ENCODE results near the gene TAGLN. TPM values are rescaled to one million over a fixed set of nuclear protein-coding genes. Genes with fewer than 3 reads are reported as not detected.

TAGLN gene
- total RNA-seq, 2 donors from 2014 or later = 442 to 1,859 TPM

- Histone ChIP-seq H3K36me3 (peaks cover 30% of the 10 kb centered on the region), H3K9me3 (no peaks in the 10 kb centered on the region), H3K4me1 (peaks cover 0 to 34% of the 10 kb centered on the region in 2 donors), H3K4me3 (peak within 1 kb of the TSS; percentile 67 to 97), H3K27me3 (no peaks in the 10 kb centered on the region), H3K27ac (peak within 1 kb of the TSS; percentile 97)
- TF ChIP-seq CTCF (IDR thresholded peaks at IDR 0.05) = peak; percentile 91 to 98
- DNase-seq (ENCODE audit: low spot score) = peak; percentile 79
Observed at GRCh38 chr11:117232092-117232878, 33.1 kb downstream of the TAGLN start, which contains the start of gene RNF214. Gene RNF214, plus strand, starts transcription at chr11:117232671. Its CDS starts 1,602 bp downstream, at chr11:117234273.

GRCh38 chr11:117232911-117233409 lies 33.8 kb downstream of the TAGLN start:
- no peak for TF ChIP-seq CTCF (IDR thresholded peaks at IDR 0.05)
- H3K4me3 ChIP-seq = peak overlapping the region; percentile 67 to 97
- peak; percentile 59 for DNase-seq (ENCODE audit: low spot score)
- H3K9me3 ChIP-seq = no peaks in the 10 kb centered on the region
- peak overlapping the region; percentile 97 for H3K27ac ChIP-seq
- peaks cover 0 to 34% of the 10 kb centered on the region in 2 donors for H3K4me1 ChIP-seq
- no peaks in the 10 kb centered on the region for H3K27me3 ChIP-seq
- H3K36me3 ChIP-seq = peaks cover 24% of the 10 kb centered on the region

- no peaks in the 10 kb centered on the region for H3K27me3 ChIP-seq
- no peak for TF ChIP-seq CTCF (IDR thresholded peaks at IDR 0.05)
- peaks cover 34% of the 10 kb centered on the region for H3K36me3 ChIP-seq
- H3K27ac ChIP-seq = no peak overlapping the region
- H3K4me1 ChIP-seq = peaks cover 0 to 13% of the 10 kb centered on the region in 2 donors
- H3K9me3 ChIP-seq = no peaks in the 10 kb centered on the region
- no peak overlapping the region for H3K4me3 ChIP-seq
- DNase-seq (ENCODE audit: low spot score) = peak; percentile 5
Observed at GRCh38 chr11:117238221-117238620, 39.1 kb downstream of the TAGLN start.

GRCh38 chr11:117239295-117239694 lies 40.1 kb downstream of the TAGLN start:
- TF ChIP-seq CTCF (IDR thresholded peaks at IDR 0.05) = no peak
- Histone ChIP-seq H3K4me3 (no peak overlapping the region), H3K9me3 (no peaks in the 10 kb centered on the region), H3K36me3 (peaks cover 42% of the 10 kb centered on the region), H3K27ac (no peak overlapping the region), H3K4me1 (peaks cover 0 to 2% of the 10 kb centered on the region in 2 donors), H3K27me3 (no peaks in the 10 kb centered on the region)
- no peak for DNase-seq (ENCODE audit: low spot score)

DNA sequence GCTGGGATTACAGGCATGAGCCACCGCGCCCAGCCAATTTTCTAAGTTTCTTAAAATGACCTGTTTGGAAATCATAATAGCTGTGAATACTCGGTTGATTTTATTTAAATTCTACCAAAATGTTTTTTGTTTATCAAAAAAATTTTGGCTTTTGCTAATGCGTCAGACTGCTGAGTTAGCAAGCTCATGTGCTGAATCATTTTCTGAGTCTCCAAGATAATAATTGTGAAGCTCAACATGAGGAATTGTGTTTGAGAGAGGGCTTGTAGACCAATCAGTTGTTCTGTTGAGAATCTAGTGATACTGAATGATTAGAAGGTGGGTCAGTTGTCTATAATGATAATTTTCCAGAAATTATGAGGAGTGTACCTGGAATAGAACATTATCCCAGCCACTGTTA lies 49.2 kb downstream of the TAGLN start:
- H3K36me3 ChIP-seq = peaks cover 52% of the 10 kb centered on the region
- H3K27ac ChIP-seq = no peak overlapping the region
- TF ChIP-seq CTCF (IDR thresholded peaks at IDR 0.05) = no peak
- H3K4me3 ChIP-seq = no peak overlapping the region
- no peak for DNase-seq (ENCODE audit: low spot score)
- no peaks in the 10 kb centered on the region for H3K27me3 ChIP-seq
- H3K4me1 ChIP-seq = no peaks in the 10 kb centered on the region
- no peaks in the 10 kb centered on the region for H3K9me3 ChIP-seq
